Skeletal muscle satellite cell (primary cell): ENCODE measurements around the gene ANKMY2.
"Not testable (repeated sequence)": the region's sequence is repeated elsewhere in the genome, so short reads cannot be mapped to it uniquely, and the experiment has no call there.

Experiments
- H3K27me3 ChIP-seq: 2 replicates; pipeline ENCODE4 v1.7.0; 2013; ENCODE audit warnings: low read length; ENCODE audit not compliant: control insufficient read depth, insufficient read depth
- H3K36me3 ChIP-seq: 2 replicates; pipeline ENCODE4 v1.7.0; 2013; ENCODE audit warnings: mild to moderate bottlenecking, control low read depth, low read length; ENCODE audit not compliant: insufficient read depth
- H3K4me1 ChIP-seq: 2 replicates; pipeline ENCODE4 v1.7.0; 2013; ENCODE audit warnings: low read length; ENCODE audit not compliant: control insufficient read depth, insufficient read depth
- H3K4me2 ChIP-seq: 2 replicates; pipeline ENCODE4 v1.7.0; 2013; ENCODE audit warnings: mild to moderate bottlenecking, low read length
- H3K4me3 ChIP-seq: 2 replicates; pipeline ENCODE4 v1.7.0; 2013; ENCODE audit warnings: low read length
- H3K9ac ChIP-seq: 2 replicates; pipeline ENCODE4 v1.7.0; 2013; ENCODE audit warnings: mild to moderate bottlenecking, low read depth, low read length, moderate library complexity
- H3K9me3 ChIP-seq: replicated peaks from 2 replicates; pipeline ENCODE4 v1.7.0; 2013; ENCODE audit warnings: mild to moderate bottlenecking, control low read depth, low read length

ANKMY2 gene

DNA sequence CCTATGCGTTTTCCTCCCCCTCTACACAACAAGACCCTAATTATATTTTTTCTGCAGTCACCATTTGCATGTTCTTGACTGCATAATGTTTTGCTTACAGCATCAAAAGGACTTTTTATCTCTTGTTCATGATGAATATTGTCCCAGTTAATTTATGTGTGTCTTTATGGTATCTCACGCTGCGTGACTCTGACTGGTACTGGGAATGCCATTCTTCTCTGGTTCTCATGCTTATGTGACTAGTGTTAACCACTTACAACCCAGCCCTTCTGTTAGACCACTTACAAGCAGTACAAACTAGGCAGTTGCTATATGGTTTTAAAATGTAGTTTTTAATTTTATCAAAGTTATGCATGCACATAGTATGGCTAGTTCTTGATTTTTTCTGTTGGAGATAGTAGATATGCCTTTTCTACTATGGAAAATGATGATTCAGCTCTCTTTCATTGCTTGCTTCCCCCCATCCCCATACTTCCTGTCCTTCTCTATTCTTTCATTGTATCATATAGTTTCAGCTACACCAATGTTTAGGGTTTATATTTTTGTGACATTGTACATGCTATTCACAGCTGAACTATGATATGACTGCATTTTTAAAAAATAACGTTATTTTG lies 25.3 kb upstream of the ANKMY2 start:
- Histone ChIP-seq H3K4me3 (no peak overlapping the region), H3K27me3 (no peaks in the 10 kb centered on the region), H3K36me3 (peaks cover 11% of the 10 kb centered on the region), H3K4me2 (no peak overlapping the region), H3K9me3 (no peaks in the 10 kb centered on the region), H3K4me1 (peaks cover 35% of the 10 kb centered on the region), H3K9ac (no peak overlapping the region)

DNA sequence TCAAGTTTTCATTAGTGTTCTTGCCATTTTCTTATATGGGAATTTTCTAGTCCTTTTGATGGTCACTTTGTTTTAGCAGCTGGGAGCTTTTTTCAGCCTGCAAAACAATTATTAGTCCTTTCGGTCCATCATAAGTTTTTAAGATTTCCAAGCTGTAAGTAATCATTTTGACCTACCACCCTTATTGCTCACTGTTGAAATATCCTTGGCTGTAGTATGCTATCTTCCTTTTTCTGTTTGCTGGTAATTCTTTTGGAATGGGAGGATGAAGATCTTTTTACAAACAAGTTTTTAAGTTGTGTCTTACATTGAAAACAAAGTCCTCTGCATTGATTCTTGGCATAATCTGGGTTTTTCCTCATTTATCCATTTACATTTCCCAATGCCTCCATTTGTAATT lies 24.5 kb upstream of the ANKMY2 start:
- Histone ChIP-seq H3K27me3 (no peaks in the 10 kb centered on the region), H3K4me2 (peak overlapping the region; percentile 2), H3K36me3 (peaks cover 5% of the 10 kb centered on the region), H3K9me3 (no peaks in the 10 kb centered on the region), H3K4me1 (peaks cover 35% of the 10 kb centered on the region), H3K4me3 (no peak overlapping the region), H3K9ac (no peak overlapping the region)

DNA sequence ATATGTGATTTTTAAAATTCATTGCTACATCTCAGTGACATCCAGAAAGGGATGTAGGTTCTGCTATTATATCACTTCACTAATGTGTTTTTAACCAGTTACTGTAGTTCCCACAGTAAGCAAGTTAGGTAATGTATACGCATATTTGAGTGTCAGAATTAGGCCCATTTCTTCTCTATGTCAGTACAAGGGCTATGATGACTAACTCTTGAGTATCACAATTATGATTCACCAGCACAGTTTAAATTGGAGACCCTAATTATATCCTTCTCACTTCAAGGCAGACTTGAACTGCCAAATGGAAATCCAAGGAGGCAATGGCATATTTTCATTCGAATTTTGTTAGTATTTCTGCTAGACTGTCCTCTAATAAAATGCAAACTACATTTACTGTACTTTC lies 24.0 kb upstream of the ANKMY2 start:
- Histone ChIP-seq H3K27me3 (no peaks in the 10 kb centered on the region), H3K36me3 (peaks cover 4% of the 10 kb centered on the region), H3K4me1 (peaks cover 35% of the 10 kb centered on the region), H3K9me3 (no peaks in the 10 kb centered on the region), H3K4me3 (no peak overlapping the region), H3K9ac (no peak overlapping the region), H3K4me2 (peak overlapping the region; percentile 2)

DNA sequence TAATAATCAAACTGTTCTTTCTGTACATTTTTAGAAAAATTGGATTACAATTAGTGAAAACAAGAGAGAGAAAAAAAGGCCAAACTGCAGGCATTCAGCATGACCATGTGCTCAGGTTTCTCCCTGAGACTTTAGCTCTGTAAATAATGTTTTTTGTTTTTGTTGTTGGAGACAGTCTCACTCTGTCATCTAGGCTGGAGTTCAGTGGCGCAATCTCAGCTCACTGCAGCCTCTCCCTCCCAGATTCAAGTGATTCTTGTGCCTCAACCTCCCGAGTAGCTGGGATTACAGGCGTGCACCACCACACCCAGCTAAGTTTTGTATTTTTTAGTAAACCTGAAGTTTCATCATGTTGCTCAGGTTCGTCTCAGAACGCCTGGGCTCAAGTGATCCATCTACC lies 23.4 kb upstream of the ANKMY2 start:
- Histone ChIP-seq H3K9ac (peak overlapping the region; percentile 68), H3K4me3 (no peak overlapping the region)

DNA sequence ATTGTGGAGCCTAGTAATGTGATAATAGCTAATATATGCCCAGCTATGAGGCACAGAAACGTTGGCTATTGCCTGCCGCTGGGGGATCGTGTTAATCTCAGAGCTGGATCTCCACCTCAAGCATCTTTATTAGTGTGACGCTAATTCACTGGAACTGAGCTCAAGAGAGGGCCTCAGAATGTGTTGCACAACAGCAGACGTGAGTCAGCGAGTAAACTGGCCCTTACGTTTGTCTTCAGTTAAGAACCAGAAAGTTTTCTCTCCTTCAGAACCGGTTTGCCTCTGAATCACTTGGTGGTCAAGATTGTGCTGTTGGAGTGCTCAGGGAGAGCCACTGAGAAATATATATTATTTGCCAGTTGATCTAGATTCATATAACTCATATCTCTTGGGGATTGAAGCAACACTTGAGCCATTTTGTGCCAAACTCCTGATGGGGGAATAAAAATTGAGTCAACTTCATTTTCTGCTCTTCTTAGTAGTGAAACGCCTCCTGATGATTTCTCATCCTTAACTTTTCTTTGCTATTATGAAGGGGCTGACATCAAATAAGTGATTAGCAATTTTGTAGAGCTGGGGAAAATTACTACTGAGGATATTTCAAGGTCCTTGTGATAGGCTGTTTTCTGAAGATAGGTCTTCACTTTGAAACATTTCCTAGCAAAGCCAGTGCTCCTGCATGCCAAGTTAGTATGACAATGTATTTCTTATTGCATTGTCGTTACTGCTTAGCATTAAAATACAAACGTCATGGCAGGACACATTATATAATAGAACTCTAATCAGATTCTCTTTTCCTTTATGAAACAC lies 22.7 kb upstream of the ANKMY2 start:
- Histone ChIP-seq H3K4me1 (peaks cover 35% of the 10 kb centered on the region), H3K9me3 (no peaks in the 10 kb centered on the region), H3K9ac (peak overlapping the region; percentile 68), H3K36me3 (peaks cover 4% of the 10 kb centered on the region), H3K4me2 (peak overlapping the region; percentile 54), H3K27me3 (no peaks in the 10 kb centered on the region), H3K4me3 (no peak overlapping the region)

More for the DNA sequence above, 23.4 kb upstream of the ANKMY2 start:
- Histone ChIP-seq H3K27me3 (no peaks in the 10 kb centered on the region), H3K36me3 (peaks cover 4% of the 10 kb centered on the region), H3K4me1 (peaks cover 35% of the 10 kb centered on the region), H3K4me2 (peak overlapping the region; percentile 54), H3K9me3 (no peaks in the 10 kb centered on the region)

DNA sequence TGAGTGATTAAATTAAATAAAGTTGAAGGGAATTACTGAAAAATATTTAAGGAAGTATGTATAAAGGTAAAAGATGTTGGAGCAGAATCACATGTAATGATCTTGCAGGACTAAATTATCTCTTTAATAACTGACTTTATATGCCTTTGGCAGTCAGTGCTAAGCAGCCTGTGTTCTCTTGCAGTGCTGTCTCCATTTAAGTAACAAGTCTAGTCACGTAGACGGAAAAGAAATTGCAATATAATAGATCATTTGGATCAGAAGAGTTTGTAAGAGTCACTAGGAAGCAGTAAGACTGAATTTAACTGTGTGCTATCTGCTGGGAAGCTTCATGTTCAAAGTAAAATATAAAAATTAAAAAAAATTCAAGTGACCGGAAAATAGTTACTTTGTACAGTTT lies 21.8 kb upstream of the ANKMY2 start:
- Histone ChIP-seq H3K4me3 (no peak overlapping the region), H3K27me3 (no peaks in the 10 kb centered on the region), H3K9me3 (no peaks in the 10 kb centered on the region), H3K9ac (peak overlapping the region; percentile 59), H3K36me3 (peaks cover 4% of the 10 kb centered on the region), H3K4me1 (peaks cover 35% of the 10 kb centered on the region), H3K4me2 (no peak overlapping the region)

DNA sequence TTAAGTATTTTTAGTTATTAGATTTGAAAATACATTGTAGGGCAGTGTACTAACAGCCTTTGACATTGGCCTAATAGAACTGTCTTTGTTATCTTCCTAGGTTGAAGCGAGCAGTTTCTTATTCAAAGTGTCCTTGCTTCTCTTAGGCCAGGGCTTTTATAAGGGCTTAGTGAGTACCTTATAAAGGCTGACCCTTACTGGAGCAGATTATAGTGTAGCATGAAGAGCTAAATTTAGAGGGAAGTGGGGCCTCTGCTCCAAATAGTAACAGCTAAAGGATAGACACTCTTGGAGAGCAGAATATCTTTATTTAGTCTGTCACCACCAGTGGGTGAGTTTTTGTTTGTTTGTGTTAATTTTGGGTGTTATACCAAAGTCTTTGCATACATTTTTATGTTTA lies 16.4 kb upstream of the ANKMY2 start:
- no peak overlapping the region for H3K4me2 ChIP-seq
- H3K27me3 ChIP-seq: no peaks in the 10 kb centered on the region
- H3K4me1 ChIP-seq: peaks cover 14% of the 10 kb centered on the region
- no peaks in the 10 kb centered on the region for H3K9me3 ChIP-seq
- H3K4me3 ChIP-seq: no peak overlapping the region
- H3K9ac ChIP-seq: no peak overlapping the region
- peaks cover 4% of the 10 kb centered on the region for H3K36me3 ChIP-seq

DNA sequence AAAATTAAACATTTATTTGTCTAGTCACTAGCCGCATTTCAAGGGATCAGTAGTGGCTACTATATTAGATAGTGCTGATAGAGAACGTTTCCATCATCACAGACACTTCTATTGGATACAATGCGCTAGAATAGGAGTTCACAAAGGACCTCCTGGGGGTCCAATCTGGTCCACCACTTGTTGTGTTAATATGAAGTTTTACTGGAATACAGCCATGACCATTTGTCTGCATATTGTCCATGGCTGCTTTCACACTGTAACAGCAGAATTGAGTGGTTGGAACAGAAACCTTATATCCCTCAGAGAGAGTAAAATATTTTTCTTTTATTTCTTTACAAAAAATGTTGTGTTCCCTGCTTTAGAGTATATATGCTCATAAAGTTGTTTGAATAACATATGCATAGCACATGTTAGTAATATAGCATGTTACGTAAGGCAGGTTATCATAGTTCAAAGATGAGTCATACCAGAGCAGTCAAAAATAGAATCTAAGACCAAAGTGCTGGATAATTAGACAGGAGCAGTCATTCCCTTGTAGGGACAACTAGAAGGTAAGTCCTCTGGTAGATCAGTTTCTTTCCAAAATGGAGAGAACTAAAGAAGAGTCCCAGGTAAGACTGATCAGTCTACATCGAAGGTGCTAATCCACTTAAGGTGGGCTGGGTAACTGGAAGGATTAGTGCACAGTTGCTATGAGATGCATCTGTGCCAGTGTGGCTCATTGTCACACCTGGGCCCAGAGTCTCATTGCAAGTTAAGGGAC lies 15.3 kb upstream of the ANKMY2 start:
- no peak overlapping the region for H3K4me3 ChIP-seq
- H3K4me1 ChIP-seq: peaks cover 14% of the 10 kb centered on the region
- no peaks in the 10 kb centered on the region for H3K9me3 ChIP-seq
- no peaks in the 10 kb centered on the region for H3K36me3 ChIP-seq
- H3K9ac ChIP-seq: no peak overlapping the region
- H3K4me2 ChIP-seq: no peak overlapping the region
- no peaks in the 10 kb centered on the region for H3K27me3 ChIP-seq

DNA sequence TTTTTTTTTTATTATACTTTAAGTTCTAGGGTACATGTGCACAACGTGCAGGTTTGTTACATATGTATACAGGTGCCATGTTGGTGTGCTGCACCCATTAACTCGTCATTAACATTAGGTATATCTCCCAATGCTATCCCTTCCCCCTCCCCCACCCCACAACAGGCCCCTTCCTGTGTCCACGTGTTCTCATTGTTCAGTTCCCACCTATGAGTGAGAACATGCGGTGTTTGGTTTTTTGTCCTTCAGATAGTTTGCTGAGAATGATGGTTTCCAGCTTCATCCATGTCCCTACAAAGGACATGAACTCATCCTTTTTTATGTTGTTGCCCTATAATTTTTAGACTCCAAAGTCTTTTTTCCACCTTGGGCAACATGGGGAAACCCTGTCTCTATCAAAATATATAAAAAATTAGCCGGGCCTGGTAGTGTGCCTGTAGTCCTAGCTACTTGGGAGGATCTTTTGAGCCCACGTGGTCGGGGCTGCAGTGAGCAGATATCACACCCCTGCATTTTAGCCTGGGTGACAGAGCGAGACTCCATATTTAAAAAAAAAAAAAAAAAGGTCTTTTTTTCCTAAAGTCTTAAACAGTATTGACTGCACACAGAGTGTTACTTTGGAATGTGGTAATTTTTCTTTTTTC lies 14.4 kb upstream of the ANKMY2 start:
- H3K4me3 ChIP-seq, H3K27me3 ChIP-seq: not testable (repeated sequence)
- H3K4me1 ChIP-seq: peaks cover 14% of the 10 kb centered on the region

DNA sequence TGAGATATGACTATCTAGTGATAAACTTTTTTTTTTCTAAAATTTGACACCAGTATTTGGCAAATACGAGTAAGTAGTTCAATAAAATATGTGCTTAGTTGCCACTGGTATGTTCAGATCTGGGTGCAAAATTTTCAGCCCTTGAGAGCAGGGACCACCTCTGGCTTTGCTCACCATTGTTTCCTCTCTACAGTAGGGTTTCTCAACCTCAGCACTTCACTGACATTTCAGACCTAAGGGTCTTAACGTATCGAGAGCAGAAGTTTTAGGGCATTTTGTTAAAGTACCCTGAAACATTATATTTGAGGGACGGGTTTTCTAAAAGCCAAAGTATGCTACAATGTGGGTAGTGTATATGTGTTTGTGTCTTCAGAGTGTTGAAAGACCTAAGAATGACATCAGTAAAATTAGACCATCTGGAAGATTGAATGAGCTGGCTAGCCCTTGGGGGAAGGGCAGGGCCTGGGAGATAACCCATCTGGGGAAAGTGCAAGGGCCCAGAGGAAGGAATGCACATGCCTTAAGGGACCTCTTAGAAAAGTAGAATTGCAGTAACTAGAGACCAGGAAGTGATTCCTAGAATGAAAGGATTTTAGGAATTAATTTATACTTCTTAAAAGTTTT lies 12.2 kb upstream of the ANKMY2 start:
- H3K4me2 ChIP-seq: no peak overlapping the region
- no peak overlapping the region for H3K4me3 ChIP-seq
- H3K9ac ChIP-seq: no peak overlapping the region
- no peaks in the 10 kb centered on the region for H3K27me3 ChIP-seq
- H3K9me3 ChIP-seq: no peaks in the 10 kb centered on the region
- peaks cover 14% of the 10 kb centered on the region for H3K4me1 ChIP-seq
- no peaks in the 10 kb centered on the region for H3K36me3 ChIP-seq

More for the DNA sequence above, 14.4 kb upstream of the ANKMY2 start:
- H3K9me3 ChIP-seq, H3K4me2 ChIP-seq, H3K36me3 ChIP-seq, H3K9ac ChIP-seq: not testable (repeated sequence)

DNA sequence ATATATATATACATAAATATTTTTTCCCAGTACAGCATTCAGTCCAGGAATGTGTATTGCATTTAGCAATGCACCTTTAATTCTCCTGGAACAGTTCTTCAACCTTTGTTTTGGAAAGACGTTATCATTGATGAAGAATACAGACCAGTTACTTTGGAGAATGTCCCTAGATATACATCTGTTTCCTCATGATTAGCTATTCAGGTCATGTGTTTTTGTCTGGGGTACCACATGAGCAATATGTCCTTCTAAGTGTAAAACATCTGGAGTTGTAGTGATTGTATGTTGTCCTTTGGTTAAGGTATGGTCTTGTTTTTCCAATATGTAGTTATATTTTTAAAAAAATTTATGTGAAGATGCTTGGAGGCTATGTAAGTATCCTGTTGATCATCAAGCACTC lies 10.6 kb upstream of the ANKMY2 start:
- Histone ChIP-seq H3K36me3 (no peaks in the 10 kb centered on the region), H3K4me1 (peaks cover 12% of the 10 kb centered on the region), H3K4me3 (no peak overlapping the region), H3K9ac (no peak overlapping the region), H3K27me3 (no peaks in the 10 kb centered on the region), H3K4me2 (no peak overlapping the region), H3K9me3 (no peaks in the 10 kb centered on the region)
